ENCODE measurements around the gene OR12D1.
A peak's percentile ranks its signal among the peaks of the same experiment; 100 is the strongest.
"Not testable (repeated sequence)": the region's sequence is repeated elsewhere in the genome, so short reads cannot be mapped to it uniquely, and the experiment has no call there.

The OR12D1 gene

GRCh38 chr6:29414588-29414987 is at the start of gene OR12D1:
Gene OR12D1 (plus strand): TSS chr6:29414928.
- DNase-seq (ENCODE audit: low read depth, low spot score), result no peak

- no peak for DNase-seq (ENCODE audit: low read depth, low spot score)
Measured at GRCh38 chr6:29368765-29369164, 46.0 kb upstream of the OR12D1 start, which contains the start of gene OR5V1. Gene OR5V1 (minus strand): TSS chr6:29368865. CDS start chr6:29356195, 12,670 bp downstream.

- no peak for DNase-seq (ENCODE audit: low read depth, low spot score)
Measured at GRCh38 chr6:29375191-29375590, 39.5 kb upstream of the OR12D1 start, which contains the start of gene OR12D3. Gene OR12D3 (minus strand): TSS chr6:29375291. CDS start chr6:29375287, 4 bp downstream.

GRCh38 chr6:29376003-29376402 is 38.7 kb upstream of the OR12D1 start:
- no peak for DNase-seq (ENCODE audit: low read depth, low spot score)

GRCh38 chr6:29388533-29388932 is 26.2 kb upstream of the OR12D1 start:
- DNase-seq (ENCODE audit: low read depth, low spot score), result no peak

GRCh38 chr6:29395331-29395730 is 19.4 kb upstream of the OR12D1 start, which contains the start of gene OR12D2:
Gene OR12D2 (plus strand): TSS chr6:29395631. CDS start chr6:29396700, 1,069 bp downstream.
- DNase-seq (ENCODE audit: low read depth, low spot score), result no peak

GRCh38 chr6:29399525-29399924 is 15.2 kb upstream of the OR12D1 start:
- no peak for DNase-seq (ENCODE audit: low read depth, low spot score)

GRCh38 chr6:29403801-29404200 is 10.9 kb upstream of the OR12D1 start:
- no peak for DNase-seq (ENCODE audit: low read depth, low spot score)

GRCh38 chr6:29419516-29419915 is 4.8 kb downstream of the OR12D1 start:
- no peak for DNase-seq (ENCODE audit: low read depth, low spot score)

GRCh38 chr6:29424168-29424567 is 9.4 kb downstream of the OR12D1 start:
- DNase-seq (ENCODE audit: low read depth, low spot score), result no peak

GRCh38 chr6:29424575-29424974 is 9.8 kb downstream of the OR12D1 start:
- no peak for DNase-seq (ENCODE audit: low read depth, low spot score)

- no peak for DNase-seq (ENCODE audit: low read depth, low spot score)
Measured at GRCh38 chr6:29425075-29425474, 10.3 kb downstream of the OR12D1 start.

- no peak for DNase-seq (ENCODE audit: low read depth, low spot score)
Measured at GRCh38 chr6:29426654-29427053, 11.9 kb downstream of the OR12D1 start.

GRCh38 chr6:29436730-29437129 is 22.0 kb downstream of the OR12D1 start:
- DNase-seq (ENCODE audit: low read depth, low spot score), result not testable (repeated sequence)

- no peak for DNase-seq (ENCODE audit: low read depth, low spot score)
Measured at GRCh38 chr6:29439006-29439405, 24.3 kb downstream of the OR12D1 start, which contains the start of gene OR10C1. Gene OR10C1 (plus strand): TSS chr6:29439306. CDS start chr6:29440016, 710 bp downstream.

- no peak for DNase-seq (ENCODE audit: low read depth, low spot score)
Measured at GRCh38 chr6:29442719-29443118, 28.0 kb downstream of the OR12D1 start.

GRCh38 chr6:29444031-29444430 is 29.3 kb downstream of the OR12D1 start:
- not testable (repeated sequence) for DNase-seq (ENCODE audit: low read depth, low spot score)

GRCh38 chr6:29447670-29448069 is 32.9 kb downstream of the OR12D1 start:
- peak; percentile 3 for DNase-seq (ENCODE audit: low read depth, low spot score)

GRCh38 chr6:29451471-29452193 is 36.9 kb downstream of the OR12D1 start:
- no peak for DNase-seq (ENCODE audit: low read depth, low spot score)

GRCh38 chr6:29456971-29457370 is 42.2 kb downstream of the OR12D1 start, which contains the start of the genes OR11A1 and OR2H1:
Gene OR11A1 (minus strand): TSS chr6:29457071. CDS start chr6:29427641, 29,430 bp downstream.
Gene OR2H1 (plus strand): TSS chr6:29457155. CDS start chr6:29461770, 4,615 bp downstream.
- DNase-seq (ENCODE audit: low read depth, low spot score), result no peak

GRCh38 chr6:29461021-29461814 is 46.5 kb downstream of the OR12D1 start:
- DNase-seq (ENCODE audit: low read depth, low spot score), result no peak

- no peak for DNase-seq (ENCODE audit: low read depth, low spot score)
Measured at GRCh38 chr6:29462022-29462421, 47.3 kb downstream of the OR12D1 start.

All from astrocyte of the hippocampus (primary cell).